ENCODE results near the gene GJB6.

Gene GJB6

GRCh38 chr13:20185366-20186056 is 46.6 kb downstream of the GJB6 start:
- DNase-seq: no peak

- peak; percentile 53 for DNase-seq
These were observed 49.8 kb downstream of the GJB6 start for GRCh38 chr13:20182231-20182846.

- DNase-seq: no peak
These were observed 50.9 kb downstream of the GJB6 start for GRCh38 chr13:20181188-20181587.

- DNase-seq: no peak
These were observed 54.0 kb downstream of the GJB6 start for GRCh38 chr13:20178156-20178555.

GRCh38 chr13:20177049-20177831 is 54.9 kb downstream of the GJB6 start:
- no peak for DNase-seq

- DNase-seq: no peak
These were observed 56.0 kb downstream of the GJB6 start for GRCh38 chr13:20175907-20176652.

GRCh38 chr13:20175406-20175794 is 56.7 kb downstream of the GJB6 start:
- DNase-seq: no peak

GRCh38 chr13:20174656-20175405 is 57.3 kb downstream of the GJB6 start:
- DNase-seq: no peak

GRCh38 chr13:20173116-20173746 is 58.9 kb downstream of the GJB6 start:
- no peak for DNase-seq
